Right cardiac atrium (tissue), 5 donors: ENCODE data around the gene SIRT1. TPM values are rescaled to one million over a fixed set of nuclear protein-coding genes. Genes with fewer than 3 reads are reported as not detected.
"Not testable (repeated sequence)": the region's sequence is repeated elsewhere in the genome, so short reads cannot be mapped to it uniquely, and the experiment has no call there.

Source experiments
- ATAC-seq, 2 donors: fragments of 200-7000 bp; cut with Tn5 transposase; one replicate each; pipeline versions ENCODE4 v1.8.0 to v1.9.1; 2020; ENCODE audit warnings: moderate library complexity in 2 of 2, mild to moderate bottlenecking in 1 of 2
- DNase-seq, 3 donors: peaks; one replicate each; pipeline ENCODE4 v3.0.0-alpha.2; 2020
- H3K27ac ChIP-seq: one replicate; pipeline ENCODE4 v1.5.1; 2013; ENCODE audit warnings: mild to moderate bottlenecking, low read length, control low read depth, moderate library complexity
- H3K27me3 ChIP-seq: one replicate; pipeline ENCODE4 v1.6.1; 2013; ENCODE audit not compliant: control insufficient read depth, insufficient read depth
- H3K4me1 ChIP-seq: one replicate; pipeline ENCODE4 v1.6.1; 2013; ENCODE audit warnings: low read length; ENCODE audit not compliant: control insufficient read depth, insufficient read depth
- H3K4me3 ChIP-seq: one replicate; pipeline ENCODE4 v1.5.1; 2013; ENCODE audit warnings: low read length, control low read depth
- H3K9me3 ChIP-seq: one replicate; pipeline ENCODE4 v1.6.1; 2013; ENCODE audit warnings: low read length; ENCODE audit not compliant: control insufficient read depth
- WGBS: extraction: QIAGEN DNeasy Blood & Tissue Kit; methylation state at CpG from one replicate; pipeline ENCODE4 v1.1.7; 2013; 5-methylcytosine and 5-hydroxymethylcytosine counted together
- intact Hi-C, 4 donors: fragments of 100-400 bp; cut with DNase I; formaldehyde crosslinking; loops; one replicate each; pipeline versions ENCODE4 v1.11.0 to v1.14.0; 2022 to 2023
- polyA plus RNA-seq: library from polyadenylated mRNA; stranded (reverse); fragments of 200-250 nt; gene quantifications from one replicate; pipeline ENCODE4 v1.2.3, GENCODE V29; 2013
- total RNA-seq, 4 donors: library from RNA; stranded (reverse); fragmentation: NEBNext Ultra II Directional; extraction: Animal tissue kit (Norgen Biotek cat#: 25700); gene quantifications; one replicate each; pipeline ENCODE4 v1.2.1, GENCODE V29; 2021
- donor health status: healthy with polysubstance abuse.
- donor health status: DM: no; HTN: yes; CAD: no.
- donor health status: DM: no; HTN: no; CAD: no.
- donor health status: DM: no; HTN: yes; CAD: no; lungs with severe emphysema.
- donor health status: DM: yes; HTN: yes; CAD: no.

Gene SIRT1
- total and polyA plus RNA-seq, 5 donors = 9.3 to 18.7 (median 16.8) TPM

DNA sequence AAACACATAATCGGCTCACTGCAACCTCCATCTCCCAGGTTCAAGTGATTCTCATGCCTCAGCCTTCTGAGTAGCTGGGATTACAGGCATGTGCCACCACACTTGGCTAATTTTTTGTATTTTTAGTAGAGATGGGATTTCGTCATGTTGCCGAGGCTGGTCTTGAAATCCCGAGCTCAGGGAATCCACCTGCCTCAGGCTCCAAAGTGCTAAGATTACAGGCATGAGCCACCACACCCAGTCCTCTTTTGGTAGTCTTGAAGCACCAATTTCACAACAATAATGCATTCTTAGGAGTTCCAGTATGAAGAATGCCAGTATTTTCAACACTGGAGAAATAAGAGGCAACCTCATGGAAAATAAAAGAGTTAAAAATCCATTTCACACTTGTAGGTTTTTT lies 81.6 kb downstream of the SIRT1 start:
- H3K4me1 ChIP-seq, H3K4me3 ChIP-seq, H3K9me3 ChIP-seq, H3K27ac ChIP-seq, intact Hi-C loops, ATAC-seq, H3K27me3 ChIP-seq, DNase-seq: not testable (repeated sequence)
- WGBS = 95% methylated on average over 4 of the region's 4 CpGs

Other genes with a start within 250 kb of the SIRT1 start
- gene CTNNA3, start 188.5 kb upstream of the SIRT1 start, total RNA-seq = 10 to 100 TPM; 58.4 to 81.7 (median 70.0) TPM
- 4.5 TPM for gene CTNNA3, start 188.5 kb upstream of the SIRT1 start, polyA plus RNA-seq
- 1 to 10 TPM; 3.3 to 4.2 (median 3.6) TPM for gene DNAJC12, start 46.5 kb upstream of the SIRT1 start, total RNA-seq
- 5.8 TPM for gene DNAJC12, start 46.5 kb upstream of the SIRT1 start, polyA plus RNA-seq
- 10 to 100 TPM; 33.2 to 37.0 (median 34.5) TPM for gene HERC4, start 190.6 kb downstream of the SIRT1 start, total RNA-seq
- 14.0 TPM for gene HERC4, start 190.6 kb downstream of the SIRT1 start, polyA plus RNA-seq
- 100 to 1,000 TPM in 1 of 4 donors, 10 to 100 TPM in 3; 81.6 to 134 (median 84.8) TPM for gene MYPN, start 224.8 kb downstream of the SIRT1 start, total RNA-seq
- 27.2 TPM for gene MYPN, start 224.8 kb downstream of the SIRT1 start, polyA plus RNA-seq